Endothelial cell (in vitro differentiated cells): Measurements from ENCODE around the gene ABHD4. TPM values are rescaled to one million over a fixed set of nuclear protein-coding genes. Genes with fewer than 3 reads are reported as not detected.
"Not testable (repeated sequence)": the region's sequence is repeated elsewhere in the genome, so short reads cannot be mapped to it uniquely, and the experiment has no call there.

Experiments used
- DNase-seq: peaks from one replicate; pipeline ENCODE4 v3.0.0; 2021; ENCODE audit warnings: low spot score
- H3K27ac Mint-ChIP-seq: one replicate; pipeline ENCODE4 v1.8.0; 2021; ENCODE audit warnings: mixed read lengths, inconsistent platforms; ENCODE audit not compliant: unreplicated experiment
- H3K27me3 Mint-ChIP-seq: one replicate; pipeline ENCODE4 v1.8.0; 2021; ENCODE audit warnings: mild to moderate bottlenecking, moderate library complexity, mixed read lengths, inconsistent platforms; ENCODE audit not compliant: unreplicated experiment
- H3K36me3 Mint-ChIP-seq: one replicate; pipeline ENCODE4 v1.8.0; 2021; ENCODE audit warnings: mild to moderate bottlenecking, low read depth, mixed read lengths, inconsistent platforms; ENCODE audit not compliant: unreplicated experiment
- H3K4me1 Mint-ChIP-seq: one replicate; pipeline ENCODE4 v1.8.0; 2021; ENCODE audit warnings: mild to moderate bottlenecking, mixed read lengths, inconsistent platforms; ENCODE audit not compliant: unreplicated experiment
- H3K4me3 Mint-ChIP-seq: one replicate; pipeline ENCODE4 v1.8.0; 2021; ENCODE audit warnings: mild to moderate bottlenecking, mixed read lengths, inconsistent platforms; ENCODE audit not compliant: unreplicated experiment
- H3K9me3 Mint-ChIP-seq: one replicate; pipeline ENCODE4 v1.8.0; 2021; ENCODE audit warnings: mixed read lengths, inconsistent platforms; ENCODE audit not compliant: unreplicated experiment
- CTCF ChIP-seq: fragments of 200-600 bp; sonication (generic); IDR thresholded peaks from one replicate; pipeline ENCODE4 v1.5.0; 2021; ENCODE audit warnings: antibody characterized with exemption; ENCODE audit not compliant: unreplicated experiment
- total RNA-seq: library from RNA; stranded (reverse); fragmentation: NEBNext Ultra II Directional; extraction: Animal tissue kit (Norgen Biotek cat#: 25700); gene quantifications from one replicate; pipeline ENCODE4 v1.2.1, GENCODE V29; 2021; ENCODE audit not compliant: unreplicated experiment

ABHD4 gene
- total RNA-seq, 1 donor from 2014 or later, result 77.7 TPM

GRCh38 chr14:22630066-22630465 lies 32.0 kb downstream of the ABHD4 start:
- DNase-seq, result no peak
- no peak overlapping the region for H3K27ac Mint-ChIP-seq
- TF ChIP-seq CTCF, result no peak
- H3K4me3 Mint-ChIP-seq, result no peak overlapping the region
- H3K27me3 Mint-ChIP-seq, result peaks cover 5% of the 10 kb centered on the region
- H3K9me3 Mint-ChIP-seq, result peaks cover 12% of the 10 kb centered on the region
- H3K4me1 Mint-ChIP-seq, result peaks cover 12% of the 10 kb centered on the region
- H3K36me3 Mint-ChIP-seq, result peaks cover 17% of the 10 kb centered on the region

- no peak overlapping the region for H3K27ac Mint-ChIP-seq
- TF ChIP-seq CTCF, result no peak
- no peak for DNase-seq
Observed at GRCh38 chr14:22630486-22630885, 32.4 kb downstream of the ABHD4 start.

GRCh38 chr14:22634233-22634900 lies 36.3 kb downstream of the ABHD4 start:
- H3K4me1 Mint-ChIP-seq, result no peaks in the 10 kb centered on the region
- H3K27ac Mint-ChIP-seq, result no peak overlapping the region
- TF ChIP-seq CTCF, result no peak
- no peak for DNase-seq
- peaks cover 16% of the 10 kb centered on the region for H3K9me3 Mint-ChIP-seq
- no peak overlapping the region for H3K4me3 Mint-ChIP-seq
- H3K27me3 Mint-ChIP-seq, result peaks cover 3% of the 10 kb centered on the region
- H3K36me3 Mint-ChIP-seq, result peaks cover 23% of the 10 kb centered on the region

More at GRCh38 chr14:22630486-22630885, 32.4 kb downstream of the ABHD4 start:
- Mint-ChIP-seq H3K27me3 (peaks cover 5% of the 10 kb centered on the region), H3K4me1 (peaks cover 12% of the 10 kb centered on the region), H3K36me3 (peaks cover 17% of the 10 kb centered on the region), H3K9me3 (peaks cover 12% of the 10 kb centered on the region), H3K4me3 (no peak overlapping the region)

- H3K4me1 Mint-ChIP-seq, H3K27ac Mint-ChIP-seq, H3K27me3 Mint-ChIP-seq, DNase-seq, H3K36me3 Mint-ChIP-seq, H3K4me3 Mint-ChIP-seq: not testable (repeated sequence)
- peaks cover 16% of the 10 kb centered on the region for H3K9me3 Mint-ChIP-seq
Observed at GRCh38 chr14:22635980-22636379, 37.9 kb downstream of the ABHD4 start.

- no peak overlapping the region for H3K27ac Mint-ChIP-seq
- no peaks in the 10 kb centered on the region for H3K27me3 Mint-ChIP-seq
- no peak for TF ChIP-seq CTCF
Observed at GRCh38 chr14:22640192-22640591, 42.1 kb downstream of the ABHD4 start.

More at GRCh38 chr14:22640192-22640591, 42.1 kb downstream of the ABHD4 start:
- no peak for DNase-seq
- Mint-ChIP-seq H3K9me3 (peaks cover 4% of the 10 kb centered on the region), H3K4me1 (no peaks in the 10 kb centered on the region), H3K36me3 (peaks cover 14% of the 10 kb centered on the region), H3K4me3 (no peak overlapping the region)
